Naive thymus-derived CD4-positive, alpha-beta T cell (primary cell): ENCODE measurements around the gene KIF13A. TPM values are rescaled to one million over a fixed set of nuclear protein-coding genes. Genes with fewer than 3 reads are reported as not detected.

Experiments used
- ATAC-seq: fragments of 150-1000 bp; cut with Tn5 transposase; 2 replicates; pipeline ENCODE4 v1.10.0; 2021; ENCODE audit warnings: mild to moderate bottlenecking, moderate library complexity
- CTCF ChIA-PET: fragments of 350-600 bp; sonication (Branson Sonifier 250); formaldehyde crosslinking; loops from one replicate; lab custom pipeline; 2021; ENCODE audit warnings: antibody characterized with exemption; lab: Charles Lee
- POLR2A ChIA-PET: fragments of 350-600 bp; sonication (Branson Sonifier 250); formaldehyde crosslinking; loops from one replicate; lab custom pipeline; 2021; ENCODE audit warnings: antibody characterized with exemption, inconsistent platforms; lab: Charles Lee
- DNase-seq, 9 donors: peaks; one replicate each; pipeline versions ENCODE4 v3.0.0 to v3.0.0-alpha.2; 2020 to 2022; ENCODE audit warnings: mixed read lengths in 1 of 9
- H3K27ac ChIP-seq: one replicate; pipeline ENCODE4 v1.7.0; 2013; ENCODE audit warnings: mild to moderate bottlenecking, low read depth, low read length, moderate library complexity
- H3K27me3 ChIP-seq, 2 donors: one replicate each; pipeline ENCODE4 v1.7.0; 2013; ENCODE audit warnings: low read length in 2 of 2, mild to moderate bottlenecking in 2 of 2, moderate library complexity in 2 of 2; ENCODE audit not compliant: control insufficient read depth in 2 of 2, insufficient read depth in 2 of 2
- H3K36me3 ChIP-seq, 3 experiments: 1 replicate in 2 of 3; 2 replicates in 1 of 3; pipeline ENCODE4 v1.7.0; 2013; ENCODE audit warnings: low read length in 3 of 3, mild to moderate bottlenecking in 3 of 3, moderate library complexity in 1 of 3; ENCODE audit not compliant: insufficient read depth in 3 of 3, control insufficient read depth in 2 of 3
- H3K4me1 ChIP-seq, 2 donors: one replicate each; pipeline ENCODE4 v1.7.0; 2013; ENCODE audit warnings: low read length in 2 of 2, mild to moderate bottlenecking in 2 of 2, moderate library complexity in 1 of 2; ENCODE audit not compliant: control insufficient read depth in 2 of 2, insufficient read depth in 2 of 2
- H3K4me3 ChIP-seq: 2 replicates; pipeline ENCODE4 v1.7.0; 2013; ENCODE audit warnings: mild to moderate bottlenecking, low read length
- H3K9me3 ChIP-seq, 3 experiments: 1 replicate in 2 of 3; 2 replicates in 1 of 3; pipeline ENCODE4 v1.7.0; 2013; ENCODE audit warnings: low read length in 3 of 3; ENCODE audit not compliant: control insufficient read depth in 2 of 3
- H3K27ac Mint-ChIP-seq, 9 donors: one replicate each; pipeline ENCODE4 v1.8.0; 2020 to 2022; ENCODE audit warnings: mixed read lengths in 9 of 9, mild to moderate bottlenecking in 8 of 9, moderate library complexity in 5 of 9, inconsistent platforms in 2 of 9
- H3K27me3 Mint-ChIP-seq, 5 donors: one replicate each; pipeline ENCODE4 v1.8.0; 2021 to 2022; ENCODE audit warnings: mixed read lengths in 5 of 5, mild to moderate bottlenecking in 1 of 5
- H3K36me3 Mint-ChIP-seq, 5 donors: one replicate each; pipeline ENCODE4 v1.8.0; 2020 to 2022; ENCODE audit warnings: mixed read lengths in 5 of 5, mild to moderate bottlenecking in 3 of 5, inconsistent platforms in 1 of 5
- H3K4me1 Mint-ChIP-seq, 7 donors: one replicate each; pipeline ENCODE4 v1.8.0; 2020 to 2022; ENCODE audit warnings: mixed read lengths in 7 of 7, mild to moderate bottlenecking in 3 of 7, inconsistent platforms in 1 of 7
- H3K4me3 Mint-ChIP-seq, 10 donors: one replicate each; pipeline ENCODE4 v1.8.0; 2020 to 2022; ENCODE audit warnings: mild to moderate bottlenecking in 10 of 10, mixed read lengths in 10 of 10, moderate library complexity in 6 of 10, inconsistent platforms in 2 of 10
- H3K9me3 Mint-ChIP-seq, 11 donors: one replicate each; pipeline ENCODE4 v1.8.0; 2020 to 2022; ENCODE audit warnings: mixed read lengths in 11 of 11, mild to moderate bottlenecking in 4 of 11, inconsistent platforms in 1 of 11, moderate library complexity in 1 of 11
- intact Hi-C, 2 donors: fragments of 100-400 bp; cut with micrococcal nuclease; formaldehyde crosslinking; loops; one replicate each; pipeline ENCODE4 v1.15.1; 2023
- polyA plus RNA-seq, 2 donors: library from polyadenylated mRNA; unstranded; fragments of 300-500 nt; fragmentation: Illumina TruSeq; gene quantifications; one replicate each; pipeline ENCODE4 v1.2.3, GENCODE V29; 2021
- total RNA-seq, 6 experiments: library from RNA in 5 of 6; stranded (reverse) in 5 of 6; gene quantifications; 1 replicate in 5 of 6; 2 replicates in 1 of 6; pipeline ENCODE4 v1.2.3 and lab custom pipeline; 2021 to 2026

KIF13A gene
- total and polyA plus RNA-seq, 7 experiments from 2014 or later = 0.05 to 21.0 (median 0.97) TPM; not detected in 2

DNA sequence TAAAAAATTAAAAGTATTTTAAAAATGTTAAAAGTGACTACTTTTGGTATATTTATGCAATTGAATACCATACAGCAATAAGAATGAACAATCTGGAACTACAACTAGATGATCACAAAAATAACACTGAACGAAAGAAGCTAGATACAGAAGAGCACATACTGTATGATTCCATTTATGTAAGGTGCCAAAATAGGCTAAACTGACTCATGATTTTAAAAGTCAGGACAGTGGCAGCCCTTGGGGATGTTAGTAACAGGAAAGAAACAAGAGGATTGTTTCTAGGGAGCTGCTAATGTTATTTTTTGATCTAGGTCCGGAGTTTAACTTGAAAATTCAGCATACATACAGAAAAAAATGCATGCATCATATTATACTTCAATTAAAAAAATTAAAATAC, 42.3 kb downstream of the KIF13A start:
- peaks cover 0 to 2% of the 10 kb centered on the region in 2 donors for H3K27me3 ChIP-seq
- Mint-ChIP-seq H3K27me3 (peaks cover 15 to 37% (median 21%) of the 10 kb centered on the region in 5 donors), H3K27ac (no peak overlapping the region), H3K4me1 (no peaks in the 10 kb centered on the region), H3K9me3 (peaks cover 0 to 2% (median 0%) of the 10 kb centered on the region in 11 donors), H3K36me3 (peaks cover 0 to 2% (median 0%) of the 10 kb centered on the region in 5 donors), H3K4me3 (no peak overlapping the region)
- no peaks in the 10 kb centered on the region for H3K36me3 ChIP-seq
- ChIA-PET CTCF (no interaction called here), POLR2A (no interaction called here)
- ATAC-seq = no peak
- no peaks in the 10 kb centered on the region for H3K4me1 ChIP-seq
- H3K27ac ChIP-seq = no peak overlapping the region
- intact Hi-C loops = no loop called here
- no peak overlapping the region for H3K4me3 ChIP-seq
- H3K9me3 ChIP-seq = no peaks in the 10 kb centered on the region
- DNase-seq = no peak

DNA sequence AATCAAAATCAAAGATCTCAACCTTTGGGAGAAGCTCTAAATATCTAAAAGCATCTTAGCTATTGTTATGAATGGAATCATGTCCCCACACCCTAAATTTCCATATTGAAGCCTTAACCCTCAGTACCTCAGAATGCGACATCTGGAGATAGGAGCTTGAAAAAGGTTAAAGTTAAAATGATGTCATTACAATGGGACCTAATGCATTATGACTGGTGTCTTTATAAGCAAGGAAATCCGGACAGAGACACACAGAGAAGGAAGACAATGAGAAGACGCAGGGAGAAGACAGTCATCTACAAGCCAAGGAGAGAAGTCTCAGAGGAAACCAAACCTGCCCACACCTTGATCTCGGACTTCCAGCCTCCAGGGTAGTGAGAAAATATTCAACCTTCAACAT, 46.1 kb downstream of the KIF13A start:
- Mint-ChIP-seq H3K4me1 (peaks cover 0 to 3% (median 0%) of the 10 kb centered on the region in 7 donors), H3K36me3 (peaks cover 0 to 5% (median 0%) of the 10 kb centered on the region in 5 donors), H3K4me3 (no peak overlapping the region), H3K27me3 (peaks cover 9 to 38% (median 22%) of the 10 kb centered on the region in 5 donors), H3K9me3 (peaks cover 0 to 5% (median 0%) of the 10 kb centered on the region in 11 donors), H3K27ac (no peak overlapping the region)
- CTCF ChIA-PET = no interaction called here
- H3K36me3 ChIP-seq = no peaks in the 10 kb centered on the region
- no peaks in the 10 kb centered on the region for H3K9me3 ChIP-seq
- POLR2A ChIA-PET = no interaction called here
- no peak for DNase-seq
- H3K27ac ChIP-seq = no peak overlapping the region
- H3K27me3 ChIP-seq = no peaks in the 10 kb centered on the region
- intact Hi-C loops = no loop called here
- no peak for ATAC-seq
- no peak overlapping the region for H3K4me3 ChIP-seq
- no peaks in the 10 kb centered on the region for H3K4me1 ChIP-seq

- Histone ChIP-seq H3K36me3 (no peaks in the 10 kb centered on the region), H3K27ac (no peak overlapping the region), H3K4me3 (no peak overlapping the region), H3K27me3 (no peaks in the 10 kb centered on the region), H3K4me1 (no peaks in the 10 kb centered on the region), H3K9me3 (no peaks in the 10 kb centered on the region)
- intact Hi-C loops = no loop called here
- peaks cover 0 to 6% (median 0%) of the 10 kb centered on the region in 7 donors for H3K4me1 Mint-ChIP-seq
- H3K27ac Mint-ChIP-seq = no peak overlapping the region
- ChIA-PET CTCF (no interaction called here), POLR2A (no interaction called here)
- no peak overlapping the region for H3K4me3 Mint-ChIP-seq
- no peak for DNase-seq
- ATAC-seq = no peak
- H3K36me3 Mint-ChIP-seq = peaks cover 0 to 5% (median 0%) of the 10 kb centered on the region in 5 donors
- peaks cover 15 to 35% (median 20%) of the 10 kb centered on the region in 5 donors for H3K27me3 Mint-ChIP-seq
- H3K9me3 Mint-ChIP-seq = peaks cover 0 to 5% (median 0%) of the 10 kb centered on the region in 11 donors
Observed at GRCh38 chr6:17940151-17940792, 47.2 kb downstream of the KIF13A start.

GRCh38 chr6:17938901-17939300, 48.5 kb downstream of the KIF13A start:
- Histone ChIP-seq H3K27ac (no peak overlapping the region), H3K4me3 (no peak overlapping the region), H3K36me3 (no peaks in the 10 kb centered on the region), H3K4me1 (no peaks in the 10 kb centered on the region), H3K27me3 (no peaks in the 10 kb centered on the region), H3K9me3 (no peaks in the 10 kb centered on the region)
- Mint-ChIP-seq H3K9me3 (peaks cover 0 to 5% (median 0%) of the 10 kb centered on the region in 11 donors), H3K4me3 (no peak overlapping the region), H3K36me3 (peaks cover 0 to 5% (median 0%) of the 10 kb centered on the region in 5 donors), H3K27me3 (peaks cover 12 to 33% (median 15%) of the 10 kb centered on the region in 5 donors), H3K4me1 (peaks cover 0 to 7% (median 0%) of the 10 kb centered on the region in 7 donors), H3K27ac (no peak overlapping the region)
- POLR2A ChIA-PET = no interaction called here
- intact Hi-C loops = no loop called here
- DNase-seq = no peak
- no peak for ATAC-seq
- CTCF ChIA-PET = no interaction called here

DNA sequence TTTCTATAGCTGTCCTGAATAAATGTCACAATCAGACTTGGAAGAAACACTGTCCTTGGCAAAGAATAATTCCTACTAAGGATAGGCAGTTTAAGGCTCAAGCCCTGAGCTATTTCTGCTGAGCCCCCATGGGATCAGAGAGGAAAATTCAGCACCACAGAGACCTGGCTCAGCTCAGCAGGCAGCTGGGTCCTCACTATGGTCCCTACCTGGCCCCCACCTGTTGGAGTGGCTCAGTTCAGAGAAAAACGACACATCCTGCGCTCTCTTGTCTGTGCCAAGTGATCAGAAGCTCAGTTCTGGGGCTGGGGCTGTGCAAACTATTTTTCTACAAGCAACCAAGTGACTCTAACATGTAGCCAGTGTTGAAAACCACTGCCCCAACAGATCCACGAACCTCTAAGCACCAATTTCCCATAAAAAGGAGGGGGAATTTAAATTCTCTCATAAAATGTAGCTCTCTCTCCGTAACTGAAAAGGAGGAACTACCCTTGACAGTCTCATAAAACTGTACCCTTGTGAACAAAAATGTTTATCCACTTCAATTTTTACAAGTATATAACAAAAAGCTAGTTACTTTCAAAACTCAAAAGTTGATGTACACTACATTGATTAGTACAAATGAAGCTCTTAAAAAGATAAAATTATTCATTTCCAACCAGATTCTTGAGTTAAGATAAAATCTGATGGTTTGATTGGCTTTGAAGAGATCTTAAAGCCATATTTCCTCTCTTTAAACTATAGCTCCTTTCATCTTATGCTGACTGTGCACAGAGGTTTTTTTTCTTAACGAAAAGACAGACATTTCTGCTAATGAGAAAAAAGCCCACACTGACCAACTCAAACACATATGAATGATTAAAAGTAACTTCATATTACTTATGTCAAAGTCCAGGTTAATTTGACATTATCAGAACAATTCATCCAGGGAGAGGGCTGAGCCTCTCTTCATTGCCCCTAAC, 52.0 kb downstream of the KIF13A start:
- no peak overlapping the region for H3K4me3 ChIP-seq

DNA sequence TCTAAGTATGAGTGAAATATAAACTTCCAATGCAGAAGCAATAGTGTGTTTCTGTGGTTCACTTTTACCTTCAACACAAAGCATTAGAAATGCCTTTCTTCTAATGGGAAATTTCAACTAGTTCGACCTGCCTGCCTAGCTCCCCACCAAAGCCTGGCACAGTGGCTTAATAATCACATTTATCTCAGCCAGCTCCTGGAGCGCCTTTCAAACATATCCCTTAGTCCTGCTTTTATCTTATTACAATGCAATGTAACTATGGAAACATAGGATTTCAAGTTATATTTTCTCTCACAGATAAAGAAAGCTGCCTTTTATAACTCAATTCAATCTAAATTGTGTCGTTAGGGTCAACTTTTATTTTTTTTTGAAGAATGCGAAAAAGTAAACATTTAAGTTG, 53.7 kb downstream of the KIF13A start:
- no peaks in the 10 kb centered on the region for H3K27me3 ChIP-seq
- ATAC-seq (no peak), DNase-seq (no peak)
- no peak overlapping the region for H3K27ac ChIP-seq
- H3K4me1 ChIP-seq = no peaks in the 10 kb centered on the region
- POLR2A ChIA-PET = no interaction called here
- CTCF ChIA-PET = no interaction called here
- no peak overlapping the region for H3K27ac Mint-ChIP-seq
- H3K4me3 Mint-ChIP-seq = no peak overlapping the region
- no peaks in the 10 kb centered on the region for H3K36me3 ChIP-seq
- intact Hi-C loops = no loop called here
- H3K27me3 Mint-ChIP-seq = peaks cover 0 to 29% (median 22%) of the 10 kb centered on the region in 5 donors
- no peaks in the 10 kb centered on the region for H3K9me3 Mint-ChIP-seq
- H3K36me3 Mint-ChIP-seq = no peaks in the 10 kb centered on the region
- peaks cover 0 to 7% (median 3%) of the 10 kb centered on the region in 7 donors for H3K4me1 Mint-ChIP-seq
- H3K9me3 ChIP-seq = no peaks in the 10 kb centered on the region
- no peak overlapping the region for H3K4me3 ChIP-seq

More for the DNA sequence above, 52.0 kb downstream of the KIF13A start:
- ATAC-seq (no peak), DNase-seq (no peak)
- no peaks in the 10 kb centered on the region for H3K36me3 ChIP-seq
- Mint-ChIP-seq H3K4me1 (peaks cover 0 to 7% (median 3%) of the 10 kb centered on the region in 7 donors), H3K27me3 (peaks cover 5 to 28% (median 20%) of the 10 kb centered on the region in 5 donors), H3K36me3 (peaks cover 0 to 5% (median 0%) of the 10 kb centered on the region in 5 donors), H3K4me3 (no peak overlapping the region), H3K27ac (no peak overlapping the region), H3K9me3 (peaks cover 0 to 5% (median 0%) of the 10 kb centered on the region in 11 donors)
- intact Hi-C loops = no loop called here
- no peak overlapping the region for H3K27ac ChIP-seq
- no peaks in the 10 kb centered on the region for H3K27me3 ChIP-seq
- no peaks in the 10 kb centered on the region for H3K4me1 ChIP-seq
- H3K9me3 ChIP-seq = no peaks in the 10 kb centered on the region
- ChIA-PET POLR2A (no interaction called here), CTCF (no interaction called here)
